DND-41 (cell line): Measurements from ENCODE around the gene CFAP206.

Source experiments
- ATAC-seq: fragments of 200-7000 bp; cut with Tn5 transposase; 3 replicates; pipeline ENCODE4 v1.9.1; 2021; ENCODE audit warnings: low read depth; ENCODE audit not compliant: insufficient read depth
- DNase-seq: peaks from one replicate; pipeline ENCODE4 v3.0.0-alpha.2; 2020
- H2AFZ ChIP-seq: 2 replicates; pipeline ENCODE4 v1.6.0; 2012; ENCODE audit warnings: low read depth, low read length
- H3K27ac ChIP-seq: 2 replicates; pipeline ENCODE4 v1.5.1; 2012; ENCODE audit warnings: low read length, inconsistent platforms
- H3K27me3 ChIP-seq: fragments of 200-600 bp; sonication (generic); 2 replicates; pipeline ENCODE4 v1.6.0; 2012; ENCODE audit warnings: low read length, mild to moderate bottlenecking, inconsistent platforms; ENCODE audit not compliant: insufficient read depth, poor library complexity
- H3K36me3 ChIP-seq: 2 replicates; pipeline ENCODE4 v1.5.1; 2012; ENCODE audit warnings: low read length, inconsistent platforms; ENCODE audit not compliant: insufficient read depth
- H3K4me1 ChIP-seq: 2 replicates; pipeline ENCODE4 v1.5.1; 2012; ENCODE audit warnings: mild to moderate bottlenecking, low read length; ENCODE audit not compliant: insufficient read depth
- H3K4me2 ChIP-seq: 2 replicates; pipeline ENCODE4 v1.6.0; 2012; ENCODE audit warnings: mild to moderate bottlenecking, moderate library complexity, low read length, inconsistent platforms; ENCODE audit not compliant: insufficient read depth
- H3K4me3 ChIP-seq, 2 experiments: fragments of 200-600 bp in 1 of 2; shearing (Covaris generic) in 1 of 2; 2 replicates each; pipeline ENCODE4 v1.5.1; 2012 to 2016; ENCODE audit warnings: inconsistent platforms in 2 of 2, low read length in 2 of 2, mild to moderate bottlenecking in 2 of 2, low read depth in 1 of 2, moderate library complexity in 1 of 2
- H3K79me2 ChIP-seq: 2 replicates; pipeline ENCODE4 v1.6.0; 2012; ENCODE audit warnings: low read length, inconsistent platforms; ENCODE audit not compliant: insufficient read depth
- H3K9ac ChIP-seq: 2 replicates; pipeline ENCODE4 v1.6.0; 2012; ENCODE audit warnings: low read depth, mild to moderate bottlenecking, inconsistent platforms, low read length, moderate library complexity
- H3K9me3 ChIP-seq: 2 replicates; pipeline ENCODE4 v1.5.1; 2012; ENCODE audit warnings: low read length, moderate library complexity, mild to moderate bottlenecking, inconsistent platforms; ENCODE audit not compliant: insufficient read depth, severe bottlenecking
- H4K20me1 ChIP-seq: 2 replicates; pipeline ENCODE4 v1.6.0; 2012; ENCODE audit warnings: low read length; ENCODE audit not compliant: insufficient read depth
- CTCF ChIP-seq: IDR thresholded peaks from 2 replicates; pipeline ENCODE4 v1.5.1; 2012; ENCODE audit warnings: borderline replicate concordance, low read length, moderate library complexity, mild to moderate bottlenecking; ENCODE audit not compliant: poor library complexity, severe bottlenecking; ENCODE audit errors: extremely low read depth
- EZH2 ChIP-seq: IDR thresholded peaks from 3 replicates; pipeline ENCODE4 v1.6.1; 2012; ENCODE audit warnings: borderline replicate concordance, low read depth, mild to moderate bottlenecking, moderate library complexity, low read length, inconsistent platforms; ENCODE audit not compliant: severe bottlenecking

Gene CFAP206

DNA sequence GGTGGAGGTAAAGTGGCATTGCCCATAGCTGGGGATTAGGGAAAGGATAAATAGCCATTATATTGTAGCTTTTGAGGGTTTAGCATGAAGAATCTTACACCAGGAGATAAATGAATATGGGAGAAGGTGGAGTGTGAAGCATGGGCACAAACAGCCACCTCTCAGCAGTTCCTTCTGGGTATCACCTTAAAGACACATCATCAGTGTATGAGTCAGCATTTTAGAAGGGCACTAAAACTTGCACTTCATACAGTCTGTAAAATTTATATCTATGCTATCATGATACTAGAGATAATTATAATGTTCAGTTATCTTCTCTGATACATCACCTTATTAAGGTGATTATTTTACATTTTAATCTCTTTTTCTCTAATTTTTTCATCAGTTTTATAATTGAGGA, 90.3 kb downstream of the CFAP206 start:
- Histone ChIP-seq H3K4me1 (no peaks in the 10 kb centered on the region), H3K79me2 (no peaks in the 10 kb centered on the region), H3K4me3 (no peak overlapping the region), H3K4me2 (no peak overlapping the region), H3K9ac (no peak overlapping the region), H3K36me3 (peaks cover 15% of the 10 kb centered on the region; the same call in 1 of the 2 replicates), H3K27ac (no peak overlapping the region), H2AFZ (no peak overlapping the region), H3K9me3 (no peaks in the 10 kb centered on the region), H3K27me3 (no peaks in the 10 kb centered on the region), H4K20me1 (no peaks in the 10 kb centered on the region)
- no peak for TF ChIP-seq EZH2
- TF ChIP-seq CTCF = no peak
- DNase-seq (no peak), ATAC-seq (no peak)

- Histone ChIP-seq H3K36me3 (peaks cover 26% of the 10 kb centered on the region; the same call in 1 of the 2 replicates), H3K9me3 (no peaks in the 10 kb centered on the region), H3K27ac (no peak overlapping the region), H3K79me2 (no peaks in the 10 kb centered on the region), H3K4me3 (no peak overlapping the region), H3K27me3 (no peaks in the 10 kb centered on the region), H3K9ac (no peak overlapping the region), H3K4me2 (no peak overlapping the region), H4K20me1 (no peaks in the 10 kb centered on the region), H3K4me1 (no peaks in the 10 kb centered on the region), H2AFZ (no peak overlapping the region)
- no peak for DNase-seq
- ATAC-seq = no peak
- no peak for TF ChIP-seq EZH2
- no peak for TF ChIP-seq CTCF
Measured at GRCh38 chr6:87501809-87502572, 94.2 kb downstream of the CFAP206 start.

- Histone ChIP-seq H3K4me3 (no peak overlapping the region), H3K4me2 (no peak overlapping the region), H2AFZ (no peak overlapping the region), H3K27ac (no peak overlapping the region), H3K27me3 (no peaks in the 10 kb centered on the region), H3K9me3 (no peaks in the 10 kb centered on the region), H3K4me1 (no peaks in the 10 kb centered on the region), H3K36me3 (peaks cover 36% of the 10 kb centered on the region; the same call in 1 of the 2 replicates), H3K9ac (no peak overlapping the region), H4K20me1 (no peaks in the 10 kb centered on the region), H3K79me2 (no peaks in the 10 kb centered on the region)
- no peak for ATAC-seq
- DNase-seq = no peak
- no peak for TF ChIP-seq EZH2
Measured at GRCh38 chr6:87504441-87504840, 96.7 kb downstream of the CFAP206 start.
